K562 (cell line): ENCODE data around the gene CCT3. TPM values are rescaled to one million over a fixed set of nuclear protein-coding genes. Genes with fewer than 3 reads are reported as not detected.
A peak's percentile ranks its signal among the peaks of the same experiment; 100 is the strongest.

Experiments used
- ARID4B ChIP-seq: sonication (generic); formaldehyde crosslinking; IDR thresholded peaks from 2 replicates; pipeline ENCODE4 v1.8.0; 2022; ENCODE audit warnings: mild to moderate bottlenecking, missing genetic modification reagents
- BDP1 ChIP-seq: IDR thresholded peaks from 3 replicates; pipeline ENCODE4 v1.6.1; 2011; ENCODE audit not compliant: insufficient read length, insufficient read depth
- CCNT2 ChIP-seq: IDR thresholded peaks from 2 replicates; pipeline ENCODE4 v1.6.1; 2011; ENCODE audit warnings: borderline replicate concordance, low read depth, mild to moderate bottlenecking, moderate library complexity, mixed read lengths, low read length; ENCODE audit not compliant: insufficient read length; ENCODE audit errors: extremely low read depth
- CEBPG ChIP-seq, 3 experiments: fragments of 200-800 bp in 1 of 3; sonication (Bioruptor generic) in 1 of 3; sonication (generic) in 1 of 3; formaldehyde crosslinking in 1 of 3; IDR thresholded peaks in 2 of 3; conservative IDR thresholded peaks in 1 of 3; 2 replicates each; pipeline versions ENCODE4 v1.6.1 to v1.8.0; 2016 to 2022; ENCODE audit warnings: missing compliant biosample characterization in 2 of 3, missing genetic modification characterization in 2 of 3, mild to moderate bottlenecking in 1 of 3, missing genetic modification reagents in 1 of 3
- CHD2 ChIP-seq: IDR thresholded peaks from 2 replicates; pipeline ENCODE4 v1.6.1; 2011; ENCODE audit warnings: low read depth, low read length
- CTBP1 ChIP-seq: fragments of 450-650 bp; IDR thresholded peaks from 2 replicates; pipeline ENCODE4 v1.6.1; 2016; ENCODE audit warnings: borderline replicate concordance
- E2F3 ChIP-seq: fragments of 250-450 bp; sonication (Bioruptor Pico); IDR thresholded peaks from 2 replicates; pipeline ENCODE4 v1.4.0; 2020; ENCODE audit warnings: mild to moderate bottlenecking
- HDAC1 ChIP-seq, 2 experiments: fragments of 450-650 bp; IDR thresholded peaks; 2 replicates each; pipeline ENCODE4 v1.6.1; 2016 to 2017; ENCODE audit warnings: inconsistent platforms in 1 of 2, mild to moderate bottlenecking in 1 of 2, moderate library complexity in 1 of 2
- HNRNPLL ChIP-seq: fragments of 200-400 bp; formaldehyde crosslinking; IDR thresholded peaks from 2 replicates; pipeline ENCODE4 v1.6.1; 2017; ENCODE audit warnings: low read length, low read depth, mild to moderate bottlenecking; ENCODE audit not compliant: poor library complexity, severe bottlenecking
- LARP7 ChIP-seq: fragments of 450-650 bp; IDR thresholded peaks from 2 replicates; pipeline ENCODE4 v1.6.1; 2016
- MXI1 ChIP-seq: IDR thresholded peaks from 2 replicates; pipeline ENCODE4 v1.6.1; 2011; ENCODE audit warnings: low read depth, mild to moderate bottlenecking, improper control_type of control experiment, low read length
- NCOR1 ChIP-seq: fragments of 450-650 bp; IDR thresholded peaks from 2 replicates; pipeline ENCODE4 v1.6.1; 2016; ENCODE audit warnings: mild to moderate bottlenecking, moderate library complexity
- NR4A1 ChIP-seq, 2 experiments: fragments of 250-450 bp in 1 of 2; fragments of 450-650 bp in 1 of 2; sonication (Bioruptor Pico) in 1 of 2; IDR thresholded peaks; 2 replicates each; pipeline versions ENCODE4 v1.4.0 to v1.6.1; 2016 to 2020; ENCODE audit warnings: mild to moderate bottlenecking in 2 of 2, missing compliant biosample characterization in 1 of 2, missing genetic modification characterization in 1 of 2, moderate library complexity in 1 of 2
- PHF20 ChIP-seq: fragments of 450-650 bp; IDR thresholded peaks from 2 replicates; pipeline ENCODE4 v1.6.1; 2018; ENCODE audit not compliant: partially characterized antibody
- RB1 ChIP-seq: fragments of 450-650 bp; IDR thresholded peaks from 2 replicates; pipeline ENCODE4 v1.6.1; 2017; ENCODE audit warnings: low read depth, mild to moderate bottlenecking
- TEAD4 ChIP-seq, 2 experiments: sonication (generic) in 1 of 2; formaldehyde crosslinking in 1 of 2; IDR thresholded peaks; 2 replicates each; pipeline versions ENCODE4 v1.6.1 to v1.8.0; 2012 to 2022; ENCODE audit warnings: borderline replicate concordance in 1 of 2, inconsistent platforms in 1 of 2, low read length in 1 of 2, mild to moderate bottlenecking in 1 of 2, missing genetic modification reagents in 1 of 2
- TOE1 ChIP-seq, 2 experiments: fragments of 450-650 bp in 1 of 2; sonication (generic) in 1 of 2; formaldehyde crosslinking in 1 of 2; IDR thresholded peaks; 2 replicates each; pipeline versions ENCODE4 v1.7.1 to v1.8.0; 2016 to 2022; ENCODE audit warnings: borderline replicate concordance in 2 of 2, mild to moderate bottlenecking in 2 of 2, antibody characterized with exemption in 1 of 2, inconsistent platforms in 1 of 2, low read depth in 1 of 2, missing genetic modification reagents in 1 of 2, moderate library complexity in 1 of 2
- XRCC5 ChIP-seq: fragments of 200-400 bp; formaldehyde crosslinking; IDR thresholded peaks from 2 replicates; pipeline ENCODE4 v1.6.1; 2017; ENCODE audit warnings: low read depth, mild to moderate bottlenecking, low read length
- ZNF239 ChIP-seq: fragments of 250-450 bp; sonication (Bioruptor Pico); IDR thresholded peaks from 2 replicates; pipeline ENCODE4 v1.4.0; 2020; ENCODE audit warnings: mild to moderate bottlenecking
- ZNF76 ChIP-seq: fragments of 250-450 bp; sonication (Bioruptor Pico); IDR thresholded peaks from 2 replicates; pipeline ENCODE4 v1.4.0; 2020; ENCODE audit warnings: mild to moderate bottlenecking, moderate library complexity, borderline replicate concordance
- polyA plus RNA-seq, 8 experiments: library from polyadenylated mRNA; depleted of rRNA in 4 of 8; stranded (reverse) in 5 of 8; unstranded in 3 of 8; fragments of >200 nt; fragmentation: Nextera tagmentation in 2 of 8; fragmentation: Illumina TruSeq in 1 of 8; extraction: Ambion mirVana in 2 of 8; extraction: Trizol in 1 of 8; gene quantifications; 2 replicates each; pipeline versions ENCODE4 v1.2.1 to v1.2.3, GENCODE V29; 2011 to 2014; ENCODE audit warnings: inconsistent platforms in 1 of 8, missing spikeins in 1 of 8
- total RNA-seq, 7 experiments: library from RNA; depleted of rRNA in 6 of 7; stranded (reverse); fragments of >200 nt in 6 of 7; fragmentation: Illumina TruSeq in 2 of 7; extraction: Trizol in 2 of 7; gene quantifications; 2 replicates each; pipeline versions ENCODE4 v1.2.1 to v1.2.3, GENCODE V29; 2011 to 2021; ENCODE audit warnings: low replicate concordance in 1 of 7

CCT3 gene
- total and polyA plus RNA-seq, 9 of the 15 experiments (the other 6 are each of a cell fraction or from before 2014, with no cell fraction given): 475 to 1,167 (median 610) TPM

GRCh38 chr1:156282479-156283222 lies 55.4 kb downstream of the CCT3 start, which contains the start of gene SMG5 (continued):
- peak; percentile 42; the same call in 1 of the 2 replicates for TF ChIP-seq ZNF239 (CRISPR knock-in tag)
- TF ChIP-seq LARP7: 0 out of 2 replicates have a peak, but pooled peaks have one; percentile 5
- TF ChIP-seq HNRNPLL: peak; percentile 42
- 0 out of 2 replicates have a peak, but pooled peaks have one; percentile 22 for TF ChIP-seq NCOR1
- TF ChIP-seq CTBP1: peak; percentile 54; the same call in 1 of the 2 replicates
- no peak; the same call in 1 of the 2 replicates for TF ChIP-seq TOE1 (IDR thresholded peaks at IDR 0.05; ENCODE audit: borderline replicate concordance)
- TF ChIP-seq TOE1 (CRISPR knock-in tag; IDR thresholded peaks at IDR 0.05; ENCODE audit: borderline replicate concordance, low read depth): no peak
- peak; percentile 73 for TF ChIP-seq MXI1
- TF ChIP-seq BDP1: no peak
- no peak for TF ChIP-seq NR4A1 (CRISPR knock-in tag; IDR thresholded peaks at IDR 0.05)
- no peak; the same call in 1 of the 2 replicates for TF ChIP-seq NR4A1 (tag; IDR thresholded peaks at IDR 0.05)
- peak; percentile 83 for TF ChIP-seq RB1
- TF ChIP-seq CHD2: peak; percentile 99
- peak in 1 of 2 experiments; percentile 62; a peak in 1 of 4 replicates for TF ChIP-seq HDAC1 (IDR thresholded peaks at IDR 0.05)
- TF ChIP-seq ARID4B (CRISPR knock-in tag): peak; percentile 54
- no peak for TF ChIP-seq CEBPG (CRISPR knock-in tag; IDR thresholded peaks at IDR 0.05)
- no peak for TF ChIP-seq CEBPG (tag; conservative IDR thresholded peaks at IDR 0.05 in 1 of 2, IDR thresholded peaks at IDR 0.05 in 1 of 2)
- TF ChIP-seq ZNF76: no peak
- peak; percentile 88; the same call in 1 of the 2 replicates for TF ChIP-seq E2F3
- TF ChIP-seq TEAD4 (IDR thresholded peaks at IDR 0.05; ENCODE audit: low read length): peak; percentile 52; the same call in 1 of the 2 replicates
- TF ChIP-seq TEAD4 (CRISPR knock-in tag; IDR thresholded peaks at IDR 0.05; ENCODE audit: borderline replicate concordance): no peak
- TF ChIP-seq CCNT2: peak; percentile 73
- peak; percentile 96 for TF ChIP-seq XRCC5
- TF ChIP-seq PHF20: peak; percentile 92
